Nephron progenitor cell (in vitro differentiated cells): Measurements from ENCODE around the gene GPANK1.

Experiments used
- DNase-seq: peaks from one replicate; pipeline ENCODE4 v3.0.0; 2021
- H3K27ac Mint-ChIP-seq: 2 replicates; pipeline ENCODE4 v1.8.0; 2021; ENCODE audit warnings: mild to moderate bottlenecking, moderate library complexity, mixed read lengths
- H3K27me3 Mint-ChIP-seq: 2 replicates; pipeline ENCODE4 v1.8.0; 2021; ENCODE audit warnings: mild to moderate bottlenecking, low read depth, mixed read lengths; ENCODE audit not compliant: poor library complexity
- H3K36me3 Mint-ChIP-seq: 2 replicates; pipeline ENCODE4 v1.8.0; 2021; ENCODE audit warnings: low read depth, mixed read lengths
- H3K4me1 Mint-ChIP-seq: 2 replicates; pipeline ENCODE4 v1.8.0; 2021; ENCODE audit warnings: mixed read lengths
- H3K4me3 Mint-ChIP-seq: 2 replicates; pipeline ENCODE4 v1.8.0; 2021; ENCODE audit warnings: mild to moderate bottlenecking, moderate library complexity, mixed read lengths
- H3K9me3 Mint-ChIP-seq: 2 replicates; pipeline ENCODE4 v1.8.0; 2021; ENCODE audit warnings: mild to moderate bottlenecking, moderate library complexity, mixed read lengths
- CTCF ChIP-seq: fragments of 200-600 bp; sonication (generic); IDR thresholded peaks from 2 replicates; pipeline ENCODE4 v1.5.0; 2021; ENCODE audit warnings: antibody characterized with exemption

Gene GPANK1

DNA sequence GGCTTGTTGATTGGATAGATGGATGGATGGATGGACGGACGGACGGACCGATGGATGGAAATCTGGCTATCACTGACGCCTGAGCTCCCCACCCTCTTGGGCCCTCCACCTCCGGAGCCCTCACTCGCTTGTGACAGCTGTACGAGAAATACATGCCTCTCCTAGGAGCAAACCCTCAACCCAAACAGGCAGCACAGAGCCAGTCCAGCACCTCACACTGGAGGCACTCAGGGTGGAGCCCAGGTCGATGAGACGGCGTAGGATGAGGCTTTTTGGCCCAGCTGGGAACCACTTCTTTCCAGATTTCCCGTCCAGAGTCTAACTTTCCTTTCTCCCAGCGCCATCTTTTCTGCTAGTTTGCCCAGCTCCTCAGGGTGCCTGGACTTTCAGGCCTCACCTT, 18.8 kb upstream of the GPANK1 start:
- Mint-ChIP-seq H3K27ac (peak overlapping the region; percentile 18), H3K9me3 (no peaks in the 10 kb centered on the region), H3K4me3 (peak overlapping the region; percentile 87), H3K4me1 (peaks cover 35% of the 10 kb centered on the region), H3K27me3 (peaks cover 16% of the 10 kb centered on the region), H3K36me3 (peaks cover 37% of the 10 kb centered on the region)
- TF ChIP-seq CTCF = no peak
- DNase-seq = no peak

- TF ChIP-seq CTCF = no peak
- Mint-ChIP-seq H3K4me3 (peak overlapping the region; percentile 87), H3K36me3 (peaks cover 18% of the 10 kb centered on the region), H3K9me3 (no peaks in the 10 kb centered on the region), H3K27me3 (peaks cover 24% of the 10 kb centered on the region), H3K4me1 (peaks cover 42% of the 10 kb centered on the region), H3K27ac (peak overlapping the region; percentile 70)
- DNase-seq = peak; percentile 63
Measured at GRCh38 chr6:31681135-31681671, 16.4 kb upstream of the GPANK1 start.

GRCh38 chr6:31680226-31681134, 15.7 kb upstream of the GPANK1 start, which contains the start of gene LY6G5C:
Gene LY6G5C (minus strand): TSS chr6:31681067. CDS start chr6:31680373, 694 bp downstream.
- H3K9me3 Mint-ChIP-seq = no peaks in the 10 kb centered on the region
- peaks cover 24% of the 10 kb centered on the region for H3K27me3 Mint-ChIP-seq
- TF ChIP-seq CTCF = peak; percentile 54
- H3K27ac Mint-ChIP-seq = peak within 1 kb of the TSS; percentile 90
- peaks cover 11% of the 10 kb centered on the region for H3K36me3 Mint-ChIP-seq
- peak within 1 kb of the TSS; percentile 87 for H3K4me3 Mint-ChIP-seq
- DNase-seq = peak; percentile 76
- peaks cover 42% of the 10 kb centered on the region for H3K4me1 Mint-ChIP-seq

DNA sequence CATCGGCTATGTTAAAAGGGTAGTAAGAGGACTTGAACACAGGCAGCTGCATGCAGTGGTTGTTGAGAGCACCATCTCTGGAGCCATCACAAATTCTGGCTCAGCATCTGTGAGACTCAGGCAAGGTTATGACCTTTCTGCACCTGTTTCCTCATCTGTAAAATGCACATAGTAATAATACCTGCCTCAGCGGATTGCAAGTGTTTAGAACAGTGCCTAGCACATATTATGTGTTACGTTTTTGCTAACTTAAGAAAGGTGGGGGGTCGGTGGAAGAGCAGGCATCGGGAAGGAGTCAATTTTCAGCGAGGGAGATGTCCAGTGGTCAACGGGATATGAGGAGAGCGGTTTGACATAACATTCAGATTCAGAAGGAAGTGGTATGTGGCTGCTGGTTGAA, 13.2 kb upstream of the GPANK1 start:
- Mint-ChIP-seq H3K4me1 (peaks cover 33% of the 10 kb centered on the region), H3K27me3 (peaks cover 20% of the 10 kb centered on the region), H3K9me3 (no peaks in the 10 kb centered on the region)

DNA sequence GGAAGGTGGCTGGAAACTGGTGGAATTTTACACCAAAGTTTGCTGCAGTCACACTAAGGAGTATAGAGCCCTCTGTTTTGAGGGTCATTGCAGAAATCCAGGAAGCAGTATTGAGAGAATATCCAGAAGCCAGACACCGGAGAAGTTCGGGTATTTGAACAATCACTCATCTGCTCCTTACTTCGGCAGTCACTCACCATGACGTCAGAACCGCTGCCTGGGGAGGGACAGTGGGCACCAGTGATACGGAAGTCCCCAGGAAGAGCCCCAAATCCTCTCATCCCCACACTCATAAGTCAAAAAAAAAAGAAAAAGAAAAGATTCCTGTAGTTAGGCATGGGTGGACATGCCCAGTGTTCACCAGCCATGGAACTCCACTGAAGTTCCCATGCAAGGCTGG, 12.1 kb upstream of the GPANK1 start:
- Mint-ChIP-seq H3K36me3 (peaks cover 19% of the 10 kb centered on the region), H3K4me3 (no peak overlapping the region), H3K4me1 (peaks cover 26% of the 10 kb centered on the region), H3K27me3 (peaks cover 16% of the 10 kb centered on the region), H3K27ac (no peak overlapping the region), H3K9me3 (no peaks in the 10 kb centered on the region)
- DNase-seq = no peak
- TF ChIP-seq CTCF = no peak

More for the DNA sequence above, 13.2 kb upstream of the GPANK1 start:
- no peak for TF ChIP-seq CTCF
- Mint-ChIP-seq H3K27ac (no peak overlapping the region), H3K4me3 (no peak overlapping the region), H3K36me3 (peaks cover 8% of the 10 kb centered on the region)
- no peak for DNase-seq
